ENCODE measurements around the gene PDE4D. TPM values are rescaled to one million over a fixed set of nuclear protein-coding genes. Genes with fewer than 3 reads are reported as not detected.
"Not testable (repeated sequence)": the region's sequence is repeated elsewhere in the genome, so short reads cannot be mapped to it uniquely, and the experiment has no call there.

PDE4D gene
- total RNA-seq, 1 experiment from 2014 or later = 1.0 TPM

GRCh38 chr5:59769832-59770231 lies 123.7 kb downstream of the PDE4D start:
- DNase-seq (ENCODE audit: low read depth) = no peak

GRCh38 chr5:59769041-59769360 lies 124.5 kb downstream of the PDE4D start:
- no peak for DNase-seq (ENCODE audit: low read depth)

GRCh38 chr5:59768152-59769040 lies 125.1 kb downstream of the PDE4D start:
- peak; percentile 64 for DNase-seq (ENCODE audit: low read depth)

- DNase-seq (ENCODE audit: low read depth) = no peak
Measured at GRCh38 chr5:59767681-59768151, 125.8 kb downstream of the PDE4D start.

- no peak for DNase-seq (ENCODE audit: low read depth)
Measured at GRCh38 chr5:59767211-59767605, 126.3 kb downstream of the PDE4D start.

GRCh38 chr5:59766427-59767210 lies 126.9 kb downstream of the PDE4D start:
- DNase-seq (ENCODE audit: low read depth) = no peak

GRCh38 chr5:59765446-59765845 lies 128.1 kb downstream of the PDE4D start:
- DNase-seq (ENCODE audit: low read depth) = no peak

- no peak for DNase-seq (ENCODE audit: low read depth)
Measured at GRCh38 chr5:59764361-59764760, 129.2 kb downstream of the PDE4D start.

- no peak for DNase-seq (ENCODE audit: low read depth)
Measured at GRCh38 chr5:59763541-59763940, 130.0 kb downstream of the PDE4D start.

GRCh38 chr5:59762232-59762631 lies 131.3 kb downstream of the PDE4D start:
- DNase-seq (ENCODE audit: low read depth) = not testable (repeated sequence)

GRCh38 chr5:59760785-59761348 lies 132.7 kb downstream of the PDE4D start:
- peak; percentile 79 for DNase-seq (ENCODE audit: low read depth)

- DNase-seq (ENCODE audit: low read depth) = no peak
Measured at GRCh38 chr5:59759600-59760351, 133.8 kb downstream of the PDE4D start.

GRCh38 chr5:59758566-59758965 lies 135.0 kb downstream of the PDE4D start:
- no peak for DNase-seq (ENCODE audit: low read depth)

GRCh38 chr5:59757442-59757841 lies 136.1 kb downstream of the PDE4D start:
- peak; percentile 66 for DNase-seq (ENCODE audit: low read depth)

- peak; percentile 53 for DNase-seq (ENCODE audit: low read depth)
Measured at GRCh38 chr5:59756373-59757035, 137.0 kb downstream of the PDE4D start.

GRCh38 chr5:59755476-59755875 lies 138.1 kb downstream of the PDE4D start:
- no peak for DNase-seq (ENCODE audit: low read depth)

- DNase-seq (ENCODE audit: low read depth) = no peak
Measured at GRCh38 chr5:59753599-59753998, 139.9 kb downstream of the PDE4D start.

GRCh38 chr5:59749782-59750520 lies 143.6 kb downstream of the PDE4D start:
- no peak for DNase-seq (ENCODE audit: low read depth)

- not testable (repeated sequence) for DNase-seq (ENCODE audit: low read depth)
Measured at GRCh38 chr5:59748036-59748663, 145.4 kb downstream of the PDE4D start.

Measured in HT1080 (cell line).